Measurements from ENCODE around the gene GRK6.

The GRK6 gene

DNA sequence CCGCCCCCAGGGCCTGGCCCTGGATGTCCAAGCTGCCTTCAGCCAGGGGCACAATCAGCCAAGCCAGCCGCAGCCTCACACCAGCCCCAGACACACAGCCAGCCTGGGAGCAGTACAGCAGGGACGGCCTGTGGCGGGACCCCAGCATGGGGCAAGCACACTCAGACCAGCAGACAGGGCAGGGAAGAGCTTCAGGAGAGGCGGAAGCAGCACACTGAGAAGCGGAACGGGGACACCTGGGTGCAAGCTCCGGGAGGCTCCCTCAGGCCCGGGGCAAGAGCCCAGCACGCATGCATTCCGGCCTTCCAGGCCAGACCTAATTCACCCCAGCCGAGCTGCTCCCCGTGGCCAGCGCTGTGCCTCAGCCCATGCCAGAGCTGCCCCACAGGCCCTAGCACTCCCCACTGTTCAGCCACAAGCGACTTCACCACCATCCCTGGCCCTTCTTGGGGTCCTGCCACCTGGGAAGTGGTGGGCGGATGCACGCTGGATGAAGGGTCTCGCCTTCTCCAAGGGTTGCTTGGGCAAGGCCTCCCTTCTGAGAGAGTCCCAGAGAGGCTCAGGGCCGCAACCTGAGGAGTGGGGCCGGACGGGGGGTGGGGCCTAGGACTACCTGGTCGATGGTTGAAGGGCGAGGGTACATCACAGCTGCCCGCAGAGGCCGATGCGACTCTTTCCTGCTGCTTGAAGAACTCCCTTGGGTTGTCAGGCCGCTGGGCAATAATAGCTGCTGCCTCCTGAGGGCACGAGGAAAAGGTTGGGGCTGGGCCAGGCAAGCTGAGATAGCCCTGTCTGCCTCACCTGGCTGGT lies 33.5 kb downstream of the GRK6 start:
- no peak for TF ChIP-seq CTCF (conservative IDR thresholded peaks at IDR 0.05)

DNA sequence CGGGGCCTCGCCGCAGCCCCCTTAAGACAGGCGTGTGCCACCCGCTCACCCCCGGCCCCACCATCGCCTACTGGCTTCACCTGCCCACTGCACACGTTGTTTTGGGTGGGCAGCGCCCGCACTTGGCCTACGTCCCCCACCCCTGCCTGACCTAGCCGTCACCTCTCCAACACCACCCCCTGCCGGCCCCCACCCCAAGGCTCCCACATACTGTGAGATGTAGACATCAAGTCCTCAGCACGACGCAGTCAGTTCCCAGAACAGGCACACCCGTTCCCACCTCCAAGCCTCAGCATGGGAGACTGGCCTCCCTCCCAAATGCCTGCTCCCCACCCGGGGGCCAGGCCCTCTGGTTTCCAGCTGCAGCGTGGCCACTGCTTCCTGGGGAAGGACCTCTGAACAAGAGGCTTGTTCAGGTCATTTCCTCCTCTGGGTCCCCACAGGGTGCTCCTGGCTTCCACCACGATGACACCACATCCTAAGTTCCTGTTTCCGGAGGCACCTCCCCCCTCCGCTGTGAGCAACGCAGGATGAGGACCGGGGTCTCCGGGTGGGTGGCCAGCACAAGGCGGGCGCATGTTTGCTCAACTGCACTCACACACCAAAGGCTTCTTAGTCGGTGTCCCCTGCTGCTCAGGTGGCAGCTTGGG lies 35.7 kb downstream of the GRK6 start:
- H3K27ac ChIP-seq = no peak overlapping the region
- TF ChIP-seq CTCF (conservative IDR thresholded peaks at IDR 0.05) = no peak

More for the DNA sequence above, 33.5 kb downstream of the GRK6 start:
- H3K27ac ChIP-seq = no peak overlapping the region

GRCh38 chr5:177465044-177465443 lies 38.6 kb downstream of the GRK6 start:
- no peak for TF ChIP-seq CTCF (conservative IDR thresholded peaks at IDR 0.05)
- no peak overlapping the region for H3K27ac ChIP-seq

DNA sequence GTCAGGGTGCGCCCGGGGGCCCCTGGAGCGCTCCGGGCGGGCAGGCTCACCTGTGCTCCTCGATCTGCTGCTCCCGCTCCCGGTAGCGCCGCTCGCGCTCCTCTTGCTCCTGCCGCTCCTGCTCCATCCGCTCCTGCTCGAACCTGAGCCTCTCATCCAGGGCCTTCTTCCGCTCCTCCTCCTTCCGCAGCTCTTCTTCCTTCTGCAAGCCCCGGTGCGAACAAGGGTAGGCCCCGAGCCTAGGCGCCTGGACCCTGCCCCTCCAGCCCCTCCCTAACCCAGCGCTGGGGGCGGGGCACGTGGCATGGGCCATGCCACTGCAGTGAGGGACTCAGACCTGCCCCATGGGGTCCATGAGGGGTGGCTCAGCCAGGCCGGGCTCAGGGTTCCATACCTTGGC lies 40.4 kb downstream of the GRK6 start:
- no peak for TF ChIP-seq CTCF (conservative IDR thresholded peaks at IDR 0.05)
- H3K27ac ChIP-seq = no peak overlapping the region

- no peak overlapping the region for H3K27ac ChIP-seq
- TF ChIP-seq CTCF (conservative IDR thresholded peaks at IDR 0.05) = no peak
Observed at GRCh38 chr5:177467436-177467835, 41.0 kb downstream of the GRK6 start.

- TF ChIP-seq CTCF (conservative IDR thresholded peaks at IDR 0.05) = no peak
- no peak overlapping the region for H3K27ac ChIP-seq
Observed at GRCh38 chr5:177468329-177468684, 41.8 kb downstream of the GRK6 start.

DNA sequence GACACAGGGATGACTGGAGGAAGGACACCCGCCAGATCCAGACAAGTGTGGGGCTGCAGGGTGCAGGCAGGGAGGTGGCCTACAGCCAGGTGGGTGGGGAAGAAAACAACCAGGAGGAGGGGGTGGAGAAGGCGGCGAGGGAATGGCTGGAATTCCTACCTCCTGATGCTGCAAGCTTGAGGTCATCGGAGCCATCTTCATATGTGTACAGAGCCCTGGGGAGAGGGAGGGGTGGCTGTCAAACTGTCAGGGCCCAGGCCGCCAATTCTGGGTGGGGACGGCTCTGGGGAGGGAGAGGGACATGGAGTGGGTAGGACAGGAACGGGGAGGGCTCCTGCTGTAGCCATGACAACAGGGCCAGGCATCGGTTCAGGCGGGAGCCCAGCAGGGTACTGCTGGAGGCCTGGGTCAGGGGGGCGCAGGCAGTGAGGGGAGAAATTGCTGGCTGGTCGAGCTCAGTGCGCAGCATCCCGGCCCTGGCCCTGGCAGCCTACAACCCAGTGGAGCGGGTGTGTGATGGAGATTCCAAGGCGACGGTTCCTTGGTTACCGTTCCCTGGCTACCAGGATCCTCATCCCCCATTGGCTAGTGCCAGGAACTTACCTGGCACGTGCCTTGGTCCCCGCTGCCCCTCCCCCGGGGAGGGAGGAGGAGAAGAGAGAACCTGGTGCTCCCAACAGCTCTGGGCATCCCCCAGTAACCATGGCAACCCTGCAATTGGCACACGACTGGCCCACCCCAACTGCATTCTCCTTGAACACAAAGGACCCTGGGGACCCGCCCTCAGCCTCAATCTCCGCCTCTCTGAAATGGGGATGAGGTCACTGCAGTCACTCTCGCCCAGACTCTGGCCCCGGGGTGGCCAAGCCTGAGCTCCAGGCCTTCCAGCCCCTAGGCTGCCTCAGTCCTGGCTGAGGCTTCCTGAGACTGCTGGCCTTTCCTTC lies 42.5 kb downstream of the GRK6 start:
- H3K27ac ChIP-seq = peak overlapping the region; percentile 94; the same call in 1 of the 2 replicates
- no peak for TF ChIP-seq CTCF (conservative IDR thresholded peaks at IDR 0.05)
